ENCODE results near the gene ODAD4. TPM values are rescaled to one million over a fixed set of nuclear protein-coding genes. Genes with fewer than 3 reads are reported as not detected.
A peak's percentile ranks its signal among the peaks of the same experiment; 100 is the strongest.
"Not testable (repeated sequence)": the region's sequence is repeated elsewhere in the genome, so short reads cannot be mapped to it uniquely, and the experiment has no call there.

The ODAD4 gene
- total and polyA plus RNA-seq, 4 donors = 0.81 to 3.8 (median 1.9) TPM

DNA sequence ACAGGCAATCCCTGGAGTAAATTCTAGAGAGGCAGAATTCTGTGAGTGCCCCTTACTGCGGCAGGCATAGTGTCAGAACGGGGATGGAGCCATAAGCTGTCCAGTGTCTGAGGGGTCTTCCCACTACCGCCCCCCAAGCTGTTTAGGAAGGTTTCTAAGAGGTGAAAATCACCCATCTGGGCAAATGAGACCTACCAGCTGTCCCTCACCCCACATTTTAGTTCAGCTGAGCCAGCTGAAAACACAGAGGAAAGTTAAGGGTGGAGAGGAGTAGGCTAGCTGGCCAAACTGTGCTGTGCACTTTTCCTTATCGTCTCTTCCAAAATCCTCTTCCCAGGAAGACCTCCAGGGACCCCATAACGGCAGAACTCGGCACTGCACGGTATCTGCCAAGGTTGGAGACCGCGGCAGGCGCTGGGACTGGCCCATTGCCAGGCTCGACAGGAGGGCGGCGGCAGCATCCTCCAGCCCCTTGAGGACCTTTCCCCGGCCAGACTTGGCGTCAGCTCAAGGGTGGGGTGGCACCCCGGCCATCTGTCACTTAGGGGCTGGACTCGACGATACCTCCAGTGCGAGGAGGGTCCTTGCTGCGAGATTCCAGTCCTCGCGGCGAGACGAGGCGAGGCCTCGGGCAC is 12.6 kb upstream of the ODAD4 start:
- WGBS, 2 donors = 3 to 4% methylated on average over 26 of the region's 26 CpGs
- intact Hi-C loops (cut with DNase I) = no loop called here
- Histone ChIP-seq H3K27ac (ENCODE audit: low read depth in 1 of 2, low read length in 2 of 2) (peak overlapping the region in 1 of 2 donors; percentile 48), H3K4me1 (ENCODE audit: control insufficient read depth in 1 of 2, insufficient read depth in 2 of 2, low read length in 2 of 2) (no peaks in the 10 kb centered on the region), H3K36me3 (ENCODE audit: control insufficient read depth in 1 of 2, insufficient read depth in 2 of 2, low read length in 1 of 2) (no peaks in the 10 kb centered on the region), H3K27me3 (ENCODE audit: control insufficient read depth in 1 of 2, insufficient read depth in 2 of 2, low read length in 1 of 2) (no peaks in the 10 kb centered on the region), H3K9me3 (ENCODE audit: control insufficient read depth, low read length) (no peaks in the 10 kb centered on the region), H3K4me3 (ENCODE audit: low read length in 2 of 2) (peak overlapping the region; percentile 60 to 83)
- ATAC-seq (ENCODE audit: low FRiP score) (peak; percentile 47), DNase-seq (peak; percentile 66 to 89)

DNA sequence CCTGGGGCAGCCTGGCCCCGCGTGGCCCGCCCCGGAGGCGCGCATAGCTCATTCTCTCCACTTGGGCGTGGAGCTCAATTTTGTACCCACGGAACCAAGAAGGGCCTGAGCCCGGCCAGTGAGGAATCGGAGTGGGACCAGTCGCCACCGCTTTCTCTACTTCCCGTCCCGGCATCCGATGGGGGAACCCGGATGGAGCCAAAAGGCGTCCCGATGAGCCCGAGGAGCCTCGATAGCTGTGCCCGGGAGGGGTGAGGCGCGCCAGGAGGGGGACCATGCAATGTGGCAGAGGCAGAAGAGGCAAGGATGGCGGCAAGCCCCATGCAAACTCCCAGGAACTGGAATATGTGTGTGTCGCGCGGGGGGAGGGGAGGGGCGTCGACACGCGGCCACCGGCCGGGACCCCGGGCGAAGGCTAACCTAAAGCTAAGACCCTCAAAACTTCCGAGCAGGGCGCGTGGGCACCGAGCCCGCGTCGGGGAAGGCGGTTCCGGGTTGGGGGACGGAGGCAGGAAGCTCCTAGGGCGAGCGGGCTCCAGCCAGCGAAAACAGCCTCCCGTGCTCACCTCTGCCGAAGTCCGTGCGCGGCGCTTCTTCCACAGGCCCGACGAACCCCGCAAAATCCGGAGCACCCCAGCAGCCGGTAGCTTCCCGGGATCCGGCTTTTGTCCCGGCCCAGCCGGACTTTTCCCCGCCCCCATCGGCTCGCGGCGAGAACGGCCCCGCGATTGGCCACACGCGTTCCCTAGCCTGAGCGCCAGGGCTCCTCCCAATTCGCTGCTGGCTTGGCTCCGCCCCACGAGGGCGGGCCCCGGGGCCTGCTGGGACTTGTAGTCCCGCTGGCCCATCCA is 11.9 kb upstream of the ODAD4 start, which contains the start of gene ACLY:
Gene ACLY (minus strand): TSS at position 638 of the 851 bp plus-strand sequence. CDS start 5,078 bp downstream, outside the sequence.
- Histone ChIP-seq H3K27me3 (ENCODE audit: control insufficient read depth in 1 of 2, insufficient read depth in 2 of 2, low read length in 1 of 2) (no peaks in the 10 kb centered on the region), H3K27ac (ENCODE audit: low read depth in 1 of 2, low read length in 2 of 2) (peak within 1 kb of the TSS in 1 of 2 donors; percentile 48), H3K4me3 (ENCODE audit: low read length in 2 of 2) (peak within 1 kb of the TSS; percentile 60 to 83), H3K4me1 (ENCODE audit: control insufficient read depth in 1 of 2, insufficient read depth in 2 of 2, low read length in 2 of 2) (no peaks in the 10 kb centered on the region), H3K9me3 (ENCODE audit: control insufficient read depth, low read length) (no peaks in the 10 kb centered on the region), H3K36me3 (ENCODE audit: control insufficient read depth in 1 of 2, insufficient read depth in 2 of 2, low read length in 1 of 2) (no peaks in the 10 kb centered on the region)
- 0% methylated on average over 79 to 80 of the region's 80 CpGs for WGBS, 2 donors
- DNase-seq (peak; percentile 98 to 99), ATAC-seq (ENCODE audit: low FRiP score) (peak; percentile 98)
- intact Hi-C loops (cut with DNase I) = no loop called here

DNA sequence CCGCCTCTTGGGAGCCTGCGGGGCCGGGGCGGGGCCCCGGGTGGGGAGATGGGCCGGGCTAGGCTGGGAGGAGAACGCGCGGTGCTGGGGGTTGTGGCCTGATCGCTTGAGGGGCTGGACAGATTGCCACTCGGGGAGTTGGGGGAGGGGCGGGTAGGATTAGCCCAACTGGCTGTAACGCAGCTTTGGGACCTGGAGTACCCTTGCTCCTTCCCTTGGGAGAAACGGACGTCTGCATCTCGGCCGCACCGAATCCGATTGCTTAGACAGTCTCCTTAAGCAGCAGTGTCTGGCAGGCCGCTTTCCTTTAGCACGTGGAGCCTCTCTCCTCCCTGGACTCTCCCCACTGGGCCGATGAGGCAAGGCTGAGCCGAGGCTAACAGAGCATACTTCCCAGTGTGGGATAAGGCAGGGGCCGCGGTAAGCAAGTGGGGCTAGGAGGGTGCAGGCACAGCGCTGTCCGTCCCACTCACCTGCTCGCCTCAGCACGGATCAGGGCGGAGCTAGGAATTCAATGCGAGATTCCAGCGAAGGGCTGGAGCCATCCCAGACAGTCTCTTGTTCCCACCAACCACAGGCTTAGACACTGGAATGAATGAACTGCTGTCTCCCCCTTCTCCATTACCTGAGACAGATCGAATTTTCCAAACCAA is 11.1 kb upstream of the ODAD4 start:
- ATAC-seq (ENCODE audit: low FRiP score) = peak; percentile 66
- no peak for DNase-seq

DNA sequence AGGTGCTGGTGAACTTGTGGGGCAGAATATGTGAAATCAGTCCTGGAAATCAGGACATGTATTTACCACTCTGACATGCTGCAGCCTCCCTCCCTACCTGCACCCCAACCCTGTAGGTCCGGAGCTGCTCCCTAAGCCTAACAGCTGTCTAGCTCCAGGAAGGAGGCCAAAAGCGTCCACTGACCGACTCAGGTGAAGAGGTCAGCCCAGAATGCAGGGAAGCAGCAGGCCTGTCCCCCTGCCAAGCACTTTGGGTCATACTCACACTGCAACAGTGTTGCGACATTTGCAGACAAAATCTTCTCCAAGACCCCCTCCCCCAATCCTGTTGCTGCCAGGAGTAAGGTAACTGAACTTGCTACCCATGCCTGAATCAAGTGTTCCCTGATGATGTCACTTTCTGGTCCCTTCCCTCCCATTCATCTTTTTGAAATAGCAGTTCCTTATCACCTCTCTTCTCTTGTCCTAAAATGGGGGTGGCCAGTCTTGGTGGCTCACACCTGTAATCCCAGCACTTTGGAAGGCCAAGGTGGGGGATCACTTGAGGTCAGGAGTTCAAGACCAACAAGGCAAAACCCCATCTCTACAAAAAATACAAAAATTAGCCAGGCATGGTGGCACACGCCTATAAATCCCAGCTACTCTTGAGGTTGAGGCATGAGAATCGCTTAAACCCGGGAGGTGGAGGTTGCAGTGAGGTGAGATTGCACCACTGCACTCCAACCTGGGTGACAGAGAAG is 10.4 kb upstream of the ODAD4 start:
- H3K27me3 ChIP-seq (ENCODE audit: control insufficient read depth in 1 of 2, insufficient read depth in 2 of 2, low read length in 1 of 2) = no peaks in the 10 kb centered on the region
- H3K4me1 ChIP-seq (ENCODE audit: control insufficient read depth in 1 of 2, insufficient read depth in 2 of 2, low read length in 2 of 2) = no peaks in the 10 kb centered on the region
- no peak overlapping the region for H3K27ac ChIP-seq (ENCODE audit: low read depth in 1 of 2, low read length in 2 of 2)
- 89 to 90% methylated on average over 7 of the region's 7 CpGs for WGBS, 2 donors
- H3K9me3 ChIP-seq (ENCODE audit: control insufficient read depth, low read length) = no peaks in the 10 kb centered on the region
- intact Hi-C loops (cut with DNase I) = no loop called here
- ATAC-seq (ENCODE audit: low FRiP score) (no peak), DNase-seq (no peak)
- H3K4me3 ChIP-seq (ENCODE audit: low read length in 2 of 2) = no peak overlapping the region
- no peaks in the 10 kb centered on the region for H3K36me3 ChIP-seq (ENCODE audit: control insufficient read depth in 1 of 2, insufficient read depth in 2 of 2, low read length in 1 of 2)

More for the DNA sequence above, 11.1 kb upstream of the ODAD4 start:
- H3K4me3 ChIP-seq (ENCODE audit: low read length in 2 of 2) = peak overlapping the region in 1 of 2 donors; percentile 3
- H3K9me3 ChIP-seq (ENCODE audit: control insufficient read depth, low read length) = no peaks in the 10 kb centered on the region
- 4 to 6% methylated on average over 32 to 33 of the region's 33 CpGs for WGBS, 2 donors
- intact Hi-C loops (cut with DNase I) = no loop called here
- no peaks in the 10 kb centered on the region for H3K36me3 ChIP-seq (ENCODE audit: control insufficient read depth in 1 of 2, insufficient read depth in 2 of 2, low read length in 1 of 2)
- peak overlapping the region in 1 of 2 donors; percentile 41 for H3K27ac ChIP-seq (ENCODE audit: low read depth in 1 of 2, low read length in 2 of 2)
- no peaks in the 10 kb centered on the region for H3K27me3 ChIP-seq (ENCODE audit: control insufficient read depth in 1 of 2, insufficient read depth in 2 of 2, low read length in 1 of 2)
- no peaks in the 10 kb centered on the region for H3K4me1 ChIP-seq (ENCODE audit: control insufficient read depth in 1 of 2, insufficient read depth in 2 of 2, low read length in 2 of 2)

DNA sequence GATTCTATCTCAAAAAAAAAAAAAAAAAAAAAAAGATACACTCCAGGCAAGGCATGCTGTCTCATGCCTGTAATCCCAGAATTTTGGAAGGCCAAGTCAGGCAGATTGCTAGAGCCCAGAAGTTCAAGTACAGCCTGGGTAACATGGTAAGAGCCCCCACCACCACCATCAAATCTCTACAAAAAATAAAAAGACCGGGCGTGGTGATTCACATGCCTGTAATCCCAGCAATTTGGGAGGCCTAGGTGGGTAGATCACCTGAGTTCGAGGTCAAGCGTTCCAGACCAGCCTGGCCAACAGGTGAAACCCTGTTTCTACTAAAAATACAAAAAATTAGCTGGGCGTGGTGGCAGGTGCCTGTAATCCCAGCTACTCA is 9.8 kb upstream of the ODAD4 start:
- ATAC-seq (ENCODE audit: low FRiP score) (no peak), DNase-seq (no peak)
- WGBS, 2 donors = 87 to 95% methylated on average over 5 of the region's 5 CpGs
- Histone ChIP-seq H3K36me3 (ENCODE audit: control insufficient read depth in 1 of 2, insufficient read depth in 2 of 2, low read length in 1 of 2) (no peaks in the 10 kb centered on the region), H3K4me1 (ENCODE audit: control insufficient read depth in 1 of 2, insufficient read depth in 2 of 2, low read length in 2 of 2) (no peaks in the 10 kb centered on the region), H3K27ac (ENCODE audit: low read depth in 1 of 2, low read length in 2 of 2) (no peak overlapping the region), H3K27me3 (ENCODE audit: control insufficient read depth in 1 of 2, insufficient read depth in 2 of 2, low read length in 1 of 2) (no peaks in the 10 kb centered on the region), H3K4me3 (ENCODE audit: low read length in 2 of 2) (no peak overlapping the region), H3K9me3 (ENCODE audit: control insufficient read depth, low read length) (no peaks in the 10 kb centered on the region)
- intact Hi-C loops (cut with DNase I) = no loop called here

DNA sequence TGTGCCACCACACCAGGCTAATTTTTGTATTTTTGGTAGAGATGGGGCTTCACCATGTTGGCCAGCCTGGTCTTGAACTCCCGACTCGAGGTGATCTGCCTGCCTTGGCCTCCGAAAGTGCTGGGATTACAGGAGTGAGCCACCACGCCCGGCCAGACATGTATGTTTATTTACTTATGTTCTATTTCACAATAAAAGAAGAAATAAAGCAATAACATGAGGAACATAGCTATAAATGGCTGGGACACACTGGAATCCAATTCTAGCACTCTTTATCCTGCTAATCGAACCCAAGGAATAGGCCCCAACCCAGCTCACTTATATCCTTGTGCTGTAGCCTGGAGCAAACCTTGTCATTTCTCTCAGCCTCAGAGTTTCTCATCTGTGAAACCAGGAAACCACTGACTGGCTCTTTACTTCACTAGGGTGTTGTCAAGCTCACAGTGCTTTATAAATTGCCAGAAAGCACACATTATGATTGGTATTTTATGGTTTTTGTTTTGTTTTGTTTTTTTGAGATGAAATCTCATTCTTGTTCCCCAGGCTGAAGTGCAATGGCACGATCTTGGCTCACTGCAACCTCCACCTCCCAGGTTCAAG is 4.3 kb upstream of the ODAD4 start:
- no peaks in the 10 kb centered on the region for H3K36me3 ChIP-seq (ENCODE audit: control insufficient read depth in 1 of 2, insufficient read depth in 2 of 2, low read length in 1 of 2)
- DNase-seq (no peak), ATAC-seq (ENCODE audit: low FRiP score) (no peak)
- H3K9me3 ChIP-seq (ENCODE audit: control insufficient read depth, low read length) = no peaks in the 10 kb centered on the region
- no peaks in the 10 kb centered on the region for H3K4me1 ChIP-seq (ENCODE audit: control insufficient read depth in 1 of 2, insufficient read depth in 2 of 2, low read length in 2 of 2)
- intact Hi-C loops (cut with DNase I) = no loop called here
- no peak overlapping the region for H3K4me3 ChIP-seq (ENCODE audit: low read length in 2 of 2)
- 92 to 93% methylated on average over 7 of the region's 7 CpGs for WGBS, 2 donors
- H3K27ac ChIP-seq (ENCODE audit: low read depth in 1 of 2, low read length in 2 of 2) = no peak overlapping the region
- no peaks in the 10 kb centered on the region for H3K27me3 ChIP-seq (ENCODE audit: control insufficient read depth in 1 of 2, insufficient read depth in 2 of 2, low read length in 1 of 2)

DNA sequence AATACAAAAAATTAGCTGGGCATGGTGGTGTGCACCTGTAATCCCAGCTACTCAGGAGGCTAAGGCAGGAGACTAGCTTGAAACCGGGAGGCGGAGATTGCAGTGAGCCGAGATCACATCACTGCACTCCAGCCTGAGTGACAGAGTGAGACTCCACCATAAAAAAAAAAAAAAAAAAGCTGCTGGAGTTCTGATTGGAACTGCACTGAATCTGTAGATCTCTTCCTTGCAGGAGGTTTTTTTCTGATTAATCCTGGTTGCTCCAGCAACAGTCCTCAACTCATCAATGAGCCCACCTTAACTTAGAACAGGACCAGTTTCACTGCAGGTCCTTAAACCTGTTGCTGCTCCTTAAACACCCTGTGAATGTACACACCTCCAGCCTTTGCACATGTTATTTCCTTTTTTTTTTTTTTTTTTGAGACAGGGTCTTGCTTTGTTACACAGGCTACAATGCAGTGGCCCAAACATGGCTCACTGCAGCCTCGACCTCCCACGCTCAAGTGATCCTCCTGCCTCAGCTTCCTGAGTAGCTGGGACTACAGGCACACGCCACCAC is 1.6 kb upstream of the ODAD4 start:
- intact Hi-C loops (cut with DNase I) = no loop called here
- no peaks in the 10 kb centered on the region for H3K36me3 ChIP-seq (ENCODE audit: control insufficient read depth in 1 of 2, insufficient read depth in 2 of 2, low read length in 1 of 2)
- WGBS, 2 donors = 80 to 89% methylated on average over 6 of the region's 6 CpGs

DNA sequence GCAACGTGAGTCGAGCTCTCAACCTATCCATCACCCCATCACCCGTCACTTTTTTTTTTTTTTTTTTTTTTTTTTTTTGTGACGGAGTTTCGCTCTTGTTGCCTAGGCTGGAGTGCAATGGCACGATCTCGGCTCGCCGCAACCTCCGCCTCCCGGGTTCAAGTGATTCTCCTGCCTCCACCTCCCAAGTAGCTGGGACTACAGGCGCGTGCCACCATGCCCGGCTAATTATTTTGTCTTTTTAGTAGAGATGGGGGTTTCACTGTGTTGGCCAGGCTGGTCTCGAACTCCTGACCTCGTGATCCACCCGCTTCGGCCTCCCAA is 378 bp downstream of the ODAD4 start:
- DNase-seq; intact Hi-C loops (cut with DNase I); H3K4me1 ChIP-seq (ENCODE audit: control insufficient read depth in 1 of 2, insufficient read depth in 2 of 2, low read length in 2 of 2); ATAC-seq (ENCODE audit: low FRiP score); H3K36me3 ChIP-seq (ENCODE audit: control insufficient read depth in 1 of 2, insufficient read depth in 2 of 2, low read length in 1 of 2); H3K27ac ChIP-seq (ENCODE audit: low read depth in 1 of 2, low read length in 2 of 2); H3K9me3 ChIP-seq (ENCODE audit: control insufficient read depth, low read length); H3K27me3 ChIP-seq (ENCODE audit: control insufficient read depth in 1 of 2, insufficient read depth in 2 of 2, low read length in 1 of 2): not testable (repeated sequence)
- 44 to 51% methylated on average over 18 of the region's 18 CpGs for WGBS, 2 donors
- H3K4me3 ChIP-seq (ENCODE audit: low read length in 2 of 2) = peak overlapping the region; percentile 42 to 75

More for the DNA sequence above, 1.6 kb upstream of the ODAD4 start:
- DNase-seq = no peak
- no peaks in the 10 kb centered on the region for H3K27me3 ChIP-seq (ENCODE audit: control insufficient read depth in 1 of 2, insufficient read depth in 2 of 2, low read length in 1 of 2)
- no peaks in the 10 kb centered on the region for H3K9me3 ChIP-seq (ENCODE audit: control insufficient read depth, low read length)
- no peaks in the 10 kb centered on the region for H3K4me1 ChIP-seq (ENCODE audit: control insufficient read depth in 1 of 2, insufficient read depth in 2 of 2, low read length in 2 of 2)
- H3K4me3 ChIP-seq (ENCODE audit: low read length in 2 of 2) = no peak overlapping the region
- no peak overlapping the region for H3K27ac ChIP-seq (ENCODE audit: low read depth in 1 of 2, low read length in 2 of 2)
- ATAC-seq (ENCODE audit: low FRiP score) = no peak
